ENCODE results near the gene PVALB.

DNA sequence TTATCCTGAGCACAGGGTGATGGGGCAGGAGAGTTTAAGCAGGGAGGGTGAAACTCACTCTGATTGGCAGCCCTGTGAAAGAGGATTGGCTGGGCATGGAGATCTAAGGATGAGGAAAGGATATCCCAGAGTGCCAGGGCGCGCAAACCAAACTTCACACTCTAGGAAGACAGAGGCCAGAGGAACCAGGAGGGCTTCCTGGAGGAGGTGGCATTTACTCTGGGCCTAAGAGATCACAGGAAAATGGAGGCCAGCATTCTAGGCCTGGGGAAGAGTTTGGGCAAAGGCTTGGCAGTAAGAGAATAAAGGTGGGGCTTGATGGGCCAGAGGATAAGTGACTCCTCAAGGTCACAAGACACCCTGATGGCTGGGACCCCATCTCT, 43.6 kb upstream of the PVALB start:
- TF ChIP-seq, protein P1, sequence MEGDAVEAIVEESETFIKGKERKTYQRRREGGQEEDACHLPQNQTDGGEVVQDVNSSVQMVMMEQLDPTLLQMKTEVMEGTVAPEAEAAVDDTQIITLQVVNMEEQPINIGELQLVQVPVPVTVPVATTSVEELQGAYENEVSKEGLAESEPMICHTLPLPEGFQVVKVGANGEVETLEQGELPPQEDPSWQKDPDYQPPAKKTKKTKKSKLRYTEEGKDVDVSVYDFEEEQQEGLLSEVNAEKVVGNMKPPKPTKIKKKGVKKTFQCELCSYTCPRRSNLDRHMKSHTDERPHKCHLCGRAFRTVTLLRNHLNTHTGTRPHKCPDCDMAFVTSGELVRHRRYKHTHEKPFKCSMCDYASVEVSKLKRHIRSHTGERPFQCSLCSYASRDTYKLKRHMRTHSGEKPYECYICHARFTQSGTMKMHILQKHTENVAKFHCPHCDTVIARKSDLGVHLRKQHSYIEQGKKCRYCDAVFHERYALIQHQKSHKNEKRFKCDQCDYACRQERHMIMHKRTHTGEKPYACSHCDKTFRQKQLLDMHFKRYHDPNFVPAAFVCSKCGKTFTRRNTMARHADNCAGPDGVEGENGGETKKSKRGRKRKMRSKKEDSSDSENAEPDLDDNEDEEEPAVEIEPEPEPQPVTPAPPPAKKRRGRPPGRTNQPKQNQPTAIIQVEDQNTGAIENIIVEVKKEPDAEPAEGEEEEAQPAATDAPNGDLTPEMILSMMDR (IDR thresholded peaks at IDR 0.05), result no peak
- no peak for TF ChIP-seq POLR2A (IDR thresholded peaks at IDR 0.05)

All from testis (tissue), 2 donors.